GM19467 (cell line): ENCODE measurements around the gene DDB1.
"Not testable (repeated sequence)": the region's sequence is repeated elsewhere in the genome, so short reads cannot be mapped to it uniquely, and the experiment has no call there.

ENCODE experiments used
- ATAC-seq: cut with Tn5 transposase; IDR thresholded peaks from one replicate; pipeline ENCODE4 v1.9.1; 2021; ENCODE audit warnings: mild to moderate bottlenecking, moderate library complexity; ENCODE audit not compliant: unreplicated experiment

The DDB1 gene

DNA sequence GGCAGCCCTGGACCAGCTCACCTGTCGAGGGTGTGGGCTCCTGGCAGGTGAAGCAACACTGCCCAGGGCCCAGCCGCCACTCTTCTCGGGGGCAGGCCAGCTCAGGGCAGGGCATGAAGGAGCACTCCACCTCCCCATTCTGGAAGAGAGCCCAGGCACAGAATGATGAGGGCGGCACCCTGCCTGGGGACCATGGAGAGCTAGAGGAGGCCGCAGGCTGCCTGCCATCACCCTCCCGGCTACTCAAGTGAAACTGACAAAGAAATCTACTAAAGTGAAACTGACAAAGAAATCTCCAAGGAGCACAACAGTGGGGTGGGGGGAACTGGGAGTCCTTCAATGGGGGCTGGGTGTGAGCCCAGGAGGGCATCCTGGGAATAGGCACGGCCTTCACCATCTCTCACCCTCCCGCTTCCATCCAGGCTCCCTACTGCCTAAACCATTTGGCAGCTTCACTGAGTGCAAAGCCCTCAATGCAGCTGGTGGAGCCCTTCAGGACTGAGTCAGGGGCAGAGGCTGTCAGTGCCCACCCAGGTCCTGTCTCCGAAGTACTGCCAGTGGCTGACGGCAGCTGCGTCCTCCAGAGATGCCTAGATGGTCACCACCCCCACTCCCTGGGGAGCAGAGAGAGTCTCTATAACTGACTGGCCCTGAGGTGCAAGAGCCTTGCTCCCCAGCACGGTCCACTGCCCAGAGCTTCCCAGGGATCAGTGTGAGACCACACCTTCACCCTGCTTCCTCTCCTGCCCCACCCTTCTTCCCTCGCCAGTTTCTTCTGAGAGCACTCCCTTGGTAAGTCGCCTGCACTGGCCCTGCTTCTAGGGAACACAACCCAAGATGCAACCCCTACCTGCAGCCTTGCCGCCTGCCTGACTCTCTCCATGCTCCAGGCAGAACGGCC is 59.5 kb downstream of the DDB1 start:
- ATAC-seq: no peak

DNA sequence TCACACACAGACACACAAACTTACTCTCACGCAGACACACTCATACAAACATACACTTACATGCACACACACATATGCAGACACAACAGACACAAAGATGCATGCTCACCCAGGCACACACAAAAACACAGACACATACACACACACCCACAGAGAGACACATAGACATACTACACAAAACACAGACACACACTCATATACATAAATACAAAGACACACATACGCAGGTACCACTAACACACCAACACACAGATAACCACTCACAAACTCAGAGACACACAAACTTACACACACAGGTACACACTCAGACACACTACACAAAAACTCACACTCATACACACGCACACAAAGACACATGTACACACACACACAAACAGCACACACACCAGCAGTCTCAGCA is 60.2 kb downstream of the DDB1 start:
- ATAC-seq: no peak

DNA sequence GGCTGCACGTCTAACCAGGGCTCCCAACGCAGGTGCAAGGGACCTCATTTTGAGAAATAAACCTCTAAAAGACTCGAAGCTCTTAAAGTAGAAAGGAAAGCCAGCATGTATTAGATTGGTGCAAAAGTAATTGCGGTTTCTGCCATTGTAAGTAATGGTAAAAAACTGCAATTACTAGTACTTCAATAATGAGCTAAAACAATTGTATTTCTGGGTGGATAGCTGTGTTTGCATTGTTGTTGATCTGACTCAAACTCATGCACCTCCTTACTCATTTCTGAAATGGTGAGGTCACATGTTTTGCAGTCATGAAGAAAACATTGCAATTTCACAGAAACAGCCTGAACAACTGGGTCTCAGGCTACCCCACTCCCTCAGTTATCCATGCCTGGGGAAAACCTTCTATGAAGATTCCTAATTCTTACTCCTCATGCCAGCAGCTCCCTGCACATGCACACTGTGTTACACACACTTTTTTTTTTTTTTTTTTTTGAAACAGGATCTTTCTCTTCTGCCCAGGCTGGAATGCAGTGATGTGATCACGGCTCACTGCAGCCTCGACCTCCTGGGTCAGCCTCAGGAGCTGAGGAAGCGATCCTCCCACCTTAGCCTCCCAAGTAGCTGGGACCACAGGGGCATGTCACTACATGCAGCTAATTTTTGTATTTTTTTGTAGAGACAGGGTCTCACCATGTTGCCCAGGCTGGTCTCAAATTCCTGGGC is 62.4 kb downstream of the DDB1 start:
- no peak for ATAC-seq

- ATAC-seq: no peak
Observed at GRCh38 chr11:61268588-61269250, 64.2 kb downstream of the DDB1 start.

GRCh38 chr11:61267437-61267841 is 65.5 kb downstream of the DDB1 start:
- no peak for ATAC-seq

DNA sequence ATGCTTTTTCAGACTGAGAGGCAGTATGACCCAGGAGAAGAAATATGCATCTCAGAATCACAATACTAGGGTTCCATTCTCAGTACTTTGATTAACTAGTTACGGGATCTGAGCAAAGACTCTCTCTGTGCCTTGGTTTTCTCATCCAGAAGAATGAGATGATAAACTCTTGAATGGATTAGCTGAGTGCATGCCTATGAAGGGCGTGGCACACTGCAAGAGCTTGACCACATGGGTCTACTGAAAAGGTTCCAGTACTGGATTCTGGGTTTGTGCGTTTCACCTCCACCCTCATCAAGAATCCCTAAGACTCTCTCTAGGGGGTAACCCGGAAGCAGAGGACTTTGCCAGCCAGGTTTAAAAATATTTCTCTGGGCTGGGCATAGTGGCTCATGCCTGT is 66.3 kb downstream of the DDB1 start:
- no peak for ATAC-seq

GRCh38 chr11:61265357-61265756 is 67.5 kb downstream of the DDB1 start:
- ATAC-seq: no peak

GRCh38 chr11:61264795-61265194 is 68.1 kb downstream of the DDB1 start:
- no peak for ATAC-seq

DNA sequence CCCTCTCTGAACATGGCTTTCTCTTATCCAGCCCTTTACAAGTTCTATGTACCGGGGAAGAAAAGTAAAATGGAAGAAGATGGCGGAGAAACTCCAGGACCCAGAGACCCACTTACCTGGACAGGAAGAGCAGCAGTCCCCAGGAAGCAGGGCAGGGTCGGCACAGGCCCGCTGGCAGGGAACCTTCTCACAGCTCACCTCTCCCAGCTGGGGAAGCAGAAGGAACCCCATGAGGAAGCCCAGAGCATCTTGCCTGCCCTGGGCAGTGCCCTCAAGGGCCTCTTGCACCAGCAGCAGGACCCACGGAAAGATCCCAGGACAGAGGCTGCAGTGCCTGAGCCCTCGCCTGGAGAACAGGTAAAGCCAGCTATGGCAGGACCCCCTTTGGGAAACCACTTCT is 68.5 kb downstream of the DDB1 start:
- no peak for ATAC-seq

- ATAC-seq: no peak
Observed at GRCh38 chr11:61259363-61259762, 73.5 kb downstream of the DDB1 start.

DNA sequence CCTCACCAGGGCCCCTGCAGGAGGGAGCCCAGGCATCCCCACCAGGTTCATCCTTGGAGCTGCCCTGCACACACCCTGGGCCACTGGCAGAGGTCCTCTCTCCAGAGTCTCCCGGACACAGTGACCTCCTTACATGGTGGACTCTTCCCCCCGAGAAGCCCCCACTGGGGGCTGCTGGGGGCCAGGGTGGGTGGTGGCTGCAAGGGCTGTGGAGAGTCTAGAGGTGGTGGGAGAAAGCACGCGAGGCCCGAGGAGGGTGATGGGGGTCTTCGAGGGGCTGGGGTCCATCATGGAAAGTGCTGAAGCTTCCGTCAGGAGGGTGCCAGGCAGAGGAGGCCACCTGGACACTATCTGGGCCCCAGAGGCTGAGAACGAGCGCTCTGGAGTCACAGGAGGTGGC is 74.4 kb downstream of the DDB1 start:
- ATAC-seq: no peak

DNA sequence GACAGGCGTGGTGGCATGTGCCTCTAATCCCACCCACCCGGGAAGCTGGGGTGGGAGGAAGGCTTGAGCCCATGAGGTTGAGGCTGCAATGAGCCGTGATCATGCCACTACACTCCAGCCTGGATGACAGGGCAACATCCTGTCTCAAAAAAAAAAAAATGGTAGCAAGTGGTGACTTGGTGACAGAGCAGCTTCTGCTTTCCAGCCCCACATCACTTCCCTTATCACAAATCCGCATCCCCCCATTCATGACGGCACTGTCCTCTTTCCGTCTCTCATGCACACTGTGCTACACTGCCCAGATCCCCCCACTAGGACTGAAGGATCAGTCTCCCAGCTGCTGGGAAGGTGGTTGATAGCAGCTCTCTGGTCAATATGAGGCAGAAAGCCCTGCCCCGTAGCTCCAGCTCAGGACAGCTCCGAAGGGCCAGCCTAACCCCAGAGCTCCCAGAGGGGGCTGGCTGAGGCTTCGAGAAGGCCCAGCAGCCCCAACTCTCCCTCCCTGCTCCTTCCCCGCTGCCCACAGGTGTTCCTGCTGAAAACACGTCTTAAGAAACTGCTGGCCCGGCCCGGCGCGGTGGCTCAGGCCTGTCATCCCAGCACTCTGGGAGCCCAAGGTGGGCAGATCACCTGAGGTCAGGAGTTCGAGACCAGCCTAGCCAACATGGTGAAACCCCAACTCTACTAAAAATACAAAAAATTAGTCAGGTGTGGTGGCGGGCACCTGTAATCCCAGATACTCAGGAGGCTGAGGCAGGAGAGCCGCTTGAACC is 76.0 kb downstream of the DDB1 start:
- ATAC-seq: no peak

- ATAC-seq: no peak
Observed at GRCh38 chr11:61254403-61255025, 78.4 kb downstream of the DDB1 start.

DNA sequence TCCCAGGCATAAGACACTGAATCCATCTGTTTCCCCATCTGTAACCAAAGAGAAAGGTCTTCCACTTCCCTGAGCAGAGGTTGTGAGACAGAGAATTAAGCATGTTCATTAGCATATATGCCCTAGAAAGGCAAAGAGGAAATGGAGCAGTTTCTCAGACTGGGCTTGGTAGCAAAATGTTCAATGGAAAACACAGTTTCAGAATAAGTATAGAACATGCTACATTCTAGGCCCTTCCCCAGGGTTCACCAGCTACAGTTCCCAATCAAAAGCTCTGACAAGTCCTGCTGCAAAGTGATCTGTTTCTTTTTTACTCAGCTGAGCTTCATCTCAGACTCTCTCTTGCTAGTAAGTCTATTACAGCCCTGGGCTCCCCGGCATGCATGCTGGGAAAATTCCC is 80.6 kb downstream of the DDB1 start:
- ATAC-seq: not testable (repeated sequence)

DNA sequence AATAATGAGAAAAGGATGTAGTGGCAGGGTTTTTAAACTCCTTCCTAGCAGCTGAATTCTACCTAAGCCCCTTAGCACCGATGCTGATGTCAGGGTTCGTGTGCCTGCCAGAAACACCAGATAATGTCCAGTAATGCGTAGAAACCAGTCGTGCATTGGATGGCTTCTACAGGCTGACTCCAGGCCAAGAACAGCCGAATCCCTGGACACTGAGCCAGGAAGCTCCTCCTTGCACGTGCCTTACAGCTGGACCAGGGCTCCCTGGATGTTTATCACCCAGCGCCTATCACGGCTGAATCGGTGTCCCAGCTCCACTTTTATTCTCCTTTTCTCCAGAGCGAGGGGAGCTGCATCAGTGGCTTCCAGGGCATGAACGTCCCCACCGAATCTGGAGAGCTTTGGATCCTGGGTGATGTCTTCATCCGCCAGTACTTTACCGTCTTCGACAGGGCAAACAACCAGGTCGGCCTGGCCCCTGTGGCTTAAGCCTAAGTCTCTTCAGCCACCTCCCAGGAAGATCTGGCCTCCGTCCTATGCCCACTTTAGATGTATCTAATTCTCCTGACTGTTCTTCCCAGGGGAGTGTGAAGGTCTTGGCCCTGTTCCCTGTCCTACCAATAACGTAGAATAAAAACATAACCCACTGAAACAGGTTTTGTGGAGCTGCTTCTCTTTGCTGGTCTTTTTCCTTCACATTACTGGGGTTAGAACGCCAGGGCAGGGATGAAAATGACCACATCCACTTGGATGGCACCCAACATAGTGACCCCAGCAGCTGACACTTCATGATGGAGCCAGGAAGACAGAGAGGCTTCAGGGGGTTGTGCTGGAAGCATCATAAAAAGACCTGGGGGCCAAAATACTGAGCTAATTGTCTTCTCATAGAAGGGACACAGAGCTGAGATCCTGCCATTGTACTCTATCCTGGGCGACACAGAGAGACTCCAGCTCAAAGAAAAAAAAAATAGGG is 81.8 kb downstream of the DDB1 start:
- not testable (repeated sequence) for ATAC-seq
